GM20431 (cell line): Measurements from ENCODE around the gene PPP6R2.

Experiments used
- in situ Hi-C: fragments of 300-500 bp; cut with MseI, MboI; formaldehyde crosslinking; loops from one replicate; pipeline ENCODE4 v1.15.0; 2020; ENCODE audit warnings: low sequenced_read_pairs; ENCODE audit not compliant: unreplicated experiment

PPP6R2 gene

GRCh38 chr22:50463188-50463900, 120.2 kb downstream of the PPP6R2 start:
- in situ Hi-C loops = no loop called here

- in situ Hi-C loops = no loop called here
Measured at GRCh38 chr22:50464451-50464850, 121.3 kb downstream of the PPP6R2 start.

- in situ Hi-C loops = no loop called here
Measured at GRCh38 chr22:50465066-50465930, 122.2 kb downstream of the PPP6R2 start.

- in situ Hi-C loops = no loop called here
Measured at GRCh38 chr22:50467341-50467740, 124.2 kb downstream of the PPP6R2 start.

GRCh38 chr22:50467773-50468440, 124.8 kb downstream of the PPP6R2 start:
- in situ Hi-C loops = no loop called here

GRCh38 chr22:50468626-50469025, 125.5 kb downstream of the PPP6R2 start:
- in situ Hi-C loops = no loop called here

GRCh38 chr22:50469377-50470305, 126.5 kb downstream of the PPP6R2 start:
- in situ Hi-C loops = no loop called here

GRCh38 chr22:50470491-50470890, 127.4 kb downstream of the PPP6R2 start:
- in situ Hi-C loops = no loop called here

- in situ Hi-C loops = no loop called here
Measured at GRCh38 chr22:50471197-50471847, 128.2 kb downstream of the PPP6R2 start.

GRCh38 chr22:50471962-50472361, 128.8 kb downstream of the PPP6R2 start:
- in situ Hi-C loops = no loop called here

GRCh38 chr22:50473088-50473487, 130.0 kb downstream of the PPP6R2 start:
- in situ Hi-C loops = no loop called here

GRCh38 chr22:50473855-50474671, 130.9 kb downstream of the PPP6R2 start:
- in situ Hi-C loops = no loop called here

GRCh38 chr22:50474710-50475651, 131.9 kb downstream of the PPP6R2 start, which contains the start of gene SBF1:
Gene SBF1 (minus strand): TSS chr22:50475035. CDS start chr22:50474840, 195 bp downstream.
- in situ Hi-C loops = no loop called here

GRCh38 chr22:50475652-50476002, 132.5 kb downstream of the PPP6R2 start:
- in situ Hi-C loops = no loop called here

- in situ Hi-C loops = no loop called here
Measured at GRCh38 chr22:50476868-50477267, 133.7 kb downstream of the PPP6R2 start.

GRCh38 chr22:50477923-50478322, 134.8 kb downstream of the PPP6R2 start:
- in situ Hi-C loops = no loop called here

- in situ Hi-C loops = no loop called here
Measured at GRCh38 chr22:50479721-50480120, 136.6 kb downstream of the PPP6R2 start.
